SU-DHL-6 (cell line): ENCODE measurements around the gene TACO1.

Source experiments
- CTCF ChIP-seq: fragments of 200-600 bp; sonication (generic); IDR thresholded peaks from one replicate; pipeline ENCODE4 v1.5.1; 2017; ENCODE audit warnings: antibody characterized with exemption, mild to moderate bottlenecking, low read length, moderate library complexity; ENCODE audit not compliant: insufficient read depth, poor library complexity, severe bottlenecking
- EZH2phosphoT487 ChIP-seq: fragments of 200-600 bp; sonication (generic), shearing (Covaris generic); conservative IDR thresholded peaks from 2 replicates; pipeline ENCODE4 v1.6.1; 2018; ENCODE audit warnings: mild to moderate bottlenecking, antibody characterized with exemption, low read length, moderate library complexity, mixed read lengths

DNA sequence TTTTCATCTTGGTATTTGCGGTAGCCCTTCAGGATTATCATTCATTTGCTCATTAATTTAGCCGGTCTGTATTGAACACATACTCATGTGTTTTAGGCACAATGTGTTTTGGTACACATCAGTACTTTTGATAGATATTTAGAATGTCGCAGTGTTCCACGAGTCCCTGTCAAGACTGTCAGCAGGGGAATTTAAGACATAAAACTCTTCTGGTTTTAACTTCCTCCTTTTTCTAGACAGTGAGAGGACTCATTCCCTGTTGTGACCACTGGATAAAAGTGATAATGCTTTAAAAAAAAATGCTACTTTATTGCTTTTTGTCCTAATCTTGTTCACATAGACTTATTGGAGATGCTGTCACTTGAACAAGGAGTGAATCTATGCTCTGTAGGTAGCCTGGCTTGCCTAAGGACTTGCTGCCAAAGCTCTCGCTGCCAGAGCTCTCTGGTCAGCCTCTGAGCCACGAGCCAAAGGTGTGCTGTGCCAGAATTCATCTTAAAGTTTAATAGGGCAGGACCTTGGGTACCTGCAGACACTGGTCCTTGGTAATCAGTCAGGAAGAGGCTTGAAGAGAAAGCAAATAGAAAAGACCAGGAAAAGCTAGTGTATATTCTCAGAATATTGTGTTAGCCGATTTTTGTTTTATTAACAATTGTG lies 45.1 kb upstream of the TACO1 start:
- TF ChIP-seq CTCF (no peak), EZH2phosphoT487 (no peak)
